ENCODE measurements around the gene UBE2B. TPM values are rescaled to one million over a fixed set of nuclear protein-coding genes. Genes with fewer than 3 reads are reported as not detected.

UBE2B gene
- total RNA-seq, 4 donors from 2014 or later, result 20.9 to 50.0 (median 41.7) TPM

DNA sequence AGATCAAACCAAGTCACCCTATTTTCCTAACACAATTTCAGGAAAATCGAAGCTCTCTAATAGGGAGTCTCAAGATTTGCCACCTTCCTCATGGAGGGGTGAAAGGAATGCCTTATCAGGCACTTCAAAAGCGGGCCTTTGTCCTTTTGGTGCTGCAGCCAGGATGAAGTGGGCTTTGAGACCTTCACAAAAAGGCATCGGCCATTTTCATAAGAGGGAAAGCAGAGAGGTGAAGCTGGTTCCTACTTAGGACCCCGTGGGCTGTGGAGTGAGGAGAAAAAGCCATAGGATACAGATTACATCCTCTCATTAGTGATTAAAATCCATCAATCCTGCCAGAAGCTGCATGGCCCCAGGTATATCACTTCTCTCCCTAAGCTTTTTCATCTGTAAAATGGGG, 39.5 kb downstream of the UBE2B start:
- Histone ChIP-seq H3K27me3 (no peaks in the 10 kb centered on the region), H3K36me3 (peaks cover 0 to 17% (median 0%) of the 10 kb centered on the region in 3 donors), H3K9me3 (no peaks in the 10 kb centered on the region), H3K27ac (peak overlapping the region in 2 of 4 donors; percentile 80 to 90), H3K4me1 (peaks cover 5 to 37% (median 20%) of the 10 kb centered on the region in 3 donors), H3K4me3 (peak overlapping the region; percentile 57 to 94 (median 84))
- TF ChIP-seq POLR2A (IDR thresholded peaks at IDR 0.05), result no peak
- TF ChIP-seq, protein P1, sequence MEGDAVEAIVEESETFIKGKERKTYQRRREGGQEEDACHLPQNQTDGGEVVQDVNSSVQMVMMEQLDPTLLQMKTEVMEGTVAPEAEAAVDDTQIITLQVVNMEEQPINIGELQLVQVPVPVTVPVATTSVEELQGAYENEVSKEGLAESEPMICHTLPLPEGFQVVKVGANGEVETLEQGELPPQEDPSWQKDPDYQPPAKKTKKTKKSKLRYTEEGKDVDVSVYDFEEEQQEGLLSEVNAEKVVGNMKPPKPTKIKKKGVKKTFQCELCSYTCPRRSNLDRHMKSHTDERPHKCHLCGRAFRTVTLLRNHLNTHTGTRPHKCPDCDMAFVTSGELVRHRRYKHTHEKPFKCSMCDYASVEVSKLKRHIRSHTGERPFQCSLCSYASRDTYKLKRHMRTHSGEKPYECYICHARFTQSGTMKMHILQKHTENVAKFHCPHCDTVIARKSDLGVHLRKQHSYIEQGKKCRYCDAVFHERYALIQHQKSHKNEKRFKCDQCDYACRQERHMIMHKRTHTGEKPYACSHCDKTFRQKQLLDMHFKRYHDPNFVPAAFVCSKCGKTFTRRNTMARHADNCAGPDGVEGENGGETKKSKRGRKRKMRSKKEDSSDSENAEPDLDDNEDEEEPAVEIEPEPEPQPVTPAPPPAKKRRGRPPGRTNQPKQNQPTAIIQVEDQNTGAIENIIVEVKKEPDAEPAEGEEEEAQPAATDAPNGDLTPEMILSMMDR (IDR thresholded peaks at IDR 0.05), result no peak
- no peak for DNase-seq
- intact Hi-C loops (cut with DNase I), result loop anchor here (10.0 kb wide), 1 partner anchor 114 kb away; the partner anchor contains the start of gene JADE2
- 70 to 74% methylated on average over 4 of the region's 4 CpGs for WGBS, 2 donors

- Histone ChIP-seq H3K27me3 (no peaks in the 10 kb centered on the region), H3K9me3 (no peaks in the 10 kb centered on the region), H3K4me3 (peak overlapping the region; percentile 57 to 94 (median 84)), H3K36me3 (peaks cover 0 to 13% (median 0%) of the 10 kb centered on the region in 3 donors), H3K27ac (peak overlapping the region; percentile 80 to 90 (median 85)), H3K4me1 (peaks cover 5 to 37% (median 20%) of the 10 kb centered on the region in 3 donors)
- intact Hi-C loops (cut with DNase I), result loop anchor here (10.0 kb wide), 1 partner anchor 114 kb away; the partner anchor contains the start of gene JADE2
- DNase-seq, result no peak
- WGBS, 2 donors, result 4 to 14% methylated on average over 8 to 9 of the region's 9 CpGs
- TF ChIP-seq POLR2A (IDR thresholded peaks at IDR 0.05), result no peak
- TF ChIP-seq, protein P1 (IDR thresholded peaks at IDR 0.05), result no peak
These were observed 39.8 kb downstream of the UBE2B start for GRCh38 chr5:134411228-134411545.

GRCh38 chr5:134411546-134412266, 40.3 kb downstream of the UBE2B start, which contains the start of gene CDKN2AIPNL:
CDKN2AIPNL (minus strand) TSS chr5:134411881; CDS start chr5:134411854, 27 bp downstream.
- TF ChIP-seq, protein P1 (IDR thresholded peaks at IDR 0.05), result peak; percentile 70 to 91 (median 79)
- peak in 2 of 4 donors; percentile 47 to 66 for TF ChIP-seq POLR2A (IDR thresholded peaks at IDR 0.05)
- H3K27ac ChIP-seq, result peak within 1 kb of the TSS; percentile 80 to 90 (median 85)
- peaks cover 5 to 37% (median 20%) of the 10 kb centered on the region in 3 donors for H3K4me1 ChIP-seq
- WGBS, 2 donors, result 0% methylated on average over 1 of the region's 61 CpGs
- H3K36me3 ChIP-seq, result peaks cover 0 to 8% (median 0%) of the 10 kb centered on the region in 3 donors
- intact Hi-C loops (cut with DNase I), result loop anchor here (10.0 kb wide), 1 partner anchor 113 kb away; the partner anchor contains the start of gene JADE2
- no peaks in the 10 kb centered on the region for H3K9me3 ChIP-seq
- peak within 1 kb of the TSS; percentile 57 to 94 (median 84) for H3K4me3 ChIP-seq
- no peaks in the 10 kb centered on the region for H3K27me3 ChIP-seq
- DNase-seq, result peak; percentile 32

GRCh38 chr5:134413046-134413445, 41.7 kb downstream of the UBE2B start:
- WGBS, 2 donors, result 96 to 97% methylated on average over 2 of the region's 2 CpGs
- DNase-seq, result no peak
- intact Hi-C loops (cut with DNase I), result loop anchor here (10.0 kb wide), 1 partner anchor 112 kb away; the partner anchor contains the start of gene JADE2
- Histone ChIP-seq H3K36me3 (no peaks in the 10 kb centered on the region), H3K9me3 (no peaks in the 10 kb centered on the region), H3K27ac (peak overlapping the region in 1 of 4 donors; percentile 84), H3K4me3 (no peak overlapping the region), H3K4me1 (peaks cover 5 to 37% (median 20%) of the 10 kb centered on the region in 3 donors), H3K27me3 (no peaks in the 10 kb centered on the region)
- TF ChIP-seq, protein P1 (IDR thresholded peaks at IDR 0.05), result no peak
- TF ChIP-seq POLR2A (IDR thresholded peaks at IDR 0.05), result no peak

- TF ChIP-seq, protein P1 (IDR thresholded peaks at IDR 0.05), result no peak
- no peak for TF ChIP-seq POLR2A (IDR thresholded peaks at IDR 0.05)
- Histone ChIP-seq H3K4me1 (peaks cover 0 to 4% (median 0%) of the 10 kb centered on the region in 3 donors), H3K9me3 (peaks cover 0 to 7% (median 0%) of the 10 kb centered on the region in 3 donors), H3K27ac (no peak overlapping the region), H3K4me3 (no peak overlapping the region), H3K36me3 (no peaks in the 10 kb centered on the region), H3K27me3 (no peaks in the 10 kb centered on the region)
- DNase-seq, result no peak
- intact Hi-C loops (cut with DNase I), result loop anchor here (10.0 kb wide), 1 partner anchor 107 kb away; the partner anchor contains the start of gene JADE2
These were observed 46.3 kb downstream of the UBE2B start for GRCh38 chr5:134417707-134418106.
